Measurements from ENCODE around the gene FASN. TPM values are rescaled to one million over a fixed set of nuclear protein-coding genes. Genes with fewer than 3 reads are reported as not detected.

The FASN gene
- total and polyA plus RNA-seq, 2 of the 13 experiments (the other 11 are each of a cell fraction or from before 2014, with no cell fraction given): 51.7 to 101 TPM

DNA sequence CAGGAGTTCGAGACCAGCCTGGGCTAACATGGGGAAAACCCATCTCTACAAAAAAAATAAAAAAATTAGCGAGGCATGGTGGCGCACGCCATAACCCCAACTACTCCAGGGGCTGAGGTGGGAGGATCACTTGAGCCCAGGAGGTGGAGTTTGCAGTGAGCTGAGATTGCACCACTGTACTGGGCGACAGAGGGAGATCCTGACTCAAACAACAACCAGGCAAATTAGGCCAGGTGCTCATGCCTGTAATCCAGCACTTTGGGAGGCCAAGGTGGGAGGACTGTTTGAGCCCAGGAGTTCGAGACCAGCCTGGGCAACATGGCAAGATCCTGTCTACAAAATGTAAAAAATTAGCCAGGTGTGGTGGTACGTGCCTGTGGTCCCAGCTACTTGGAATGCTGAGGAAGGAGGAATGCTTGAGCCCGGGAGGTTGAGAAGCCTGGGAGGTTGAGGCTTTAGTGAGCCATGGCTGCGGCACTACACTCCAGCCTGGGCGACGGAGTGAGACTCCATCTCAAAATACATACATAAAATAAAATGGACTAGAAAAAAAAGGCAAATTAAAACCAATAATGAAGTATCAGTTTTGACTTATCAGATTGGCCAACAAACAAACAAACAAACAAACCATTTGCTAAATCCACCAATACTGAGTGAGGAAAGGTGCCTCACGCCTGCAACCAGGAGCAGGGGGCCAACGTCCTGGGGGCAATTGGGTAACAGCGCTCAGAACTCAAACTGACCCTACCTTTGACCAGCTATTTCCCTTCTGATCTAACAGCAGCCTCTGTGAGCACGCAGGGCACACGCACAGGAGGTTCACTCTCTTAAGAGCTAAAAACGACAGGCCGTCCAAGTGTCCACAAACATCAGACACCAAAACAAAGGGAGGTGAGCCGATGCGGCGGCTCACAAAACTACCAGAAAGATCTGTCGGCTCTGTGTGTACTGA is 19.4 kb upstream of the FASN start (continued):
- TF ChIP-seq ZBTB4 (CRISPR knock-in tag; IDR thresholded peaks at IDR 0.05; ENCODE audit: borderline replicate concordance) (no peak), REL (CRISPR knock-in tag; conservative IDR thresholded peaks at IDR 0.05) (no peak), SALL1 (CRISPR knock-in tag; IDR thresholded peaks at IDR 0.05) (peak; percentile 81), ARID4A (CRISPR knock-in tag; IDR thresholded peaks at IDR 0.05; ENCODE audit: borderline replicate concordance) (peak; percentile 19; the same call in 1 of the 2 replicates), ZFP41 (CRISPR knock-in tag; IDR thresholded peaks at IDR 0.05; ENCODE audit: borderline replicate concordance) (no peak), ZC3H4 (CRISPR knock-in tag; IDR thresholded peaks at IDR 0.05; ENCODE audit: borderline replicate concordance) (no peak), GPN1 (CRISPR knock-in tag; IDR thresholded peaks at IDR 0.05; ENCODE audit: borderline replicate concordance) (no peak), ZNF44 (CRISPR knock-in tag; IDR thresholded peaks at IDR 0.05) (no peak), ZNF746 (CRISPR knock-in tag; IDR thresholded peaks at IDR 0.05) (no peak), ZNF317 (CRISPR knock-in tag; IDR thresholded peaks at IDR 0.05) (no peak)
- TF ChIP-seq, protein P1, sequence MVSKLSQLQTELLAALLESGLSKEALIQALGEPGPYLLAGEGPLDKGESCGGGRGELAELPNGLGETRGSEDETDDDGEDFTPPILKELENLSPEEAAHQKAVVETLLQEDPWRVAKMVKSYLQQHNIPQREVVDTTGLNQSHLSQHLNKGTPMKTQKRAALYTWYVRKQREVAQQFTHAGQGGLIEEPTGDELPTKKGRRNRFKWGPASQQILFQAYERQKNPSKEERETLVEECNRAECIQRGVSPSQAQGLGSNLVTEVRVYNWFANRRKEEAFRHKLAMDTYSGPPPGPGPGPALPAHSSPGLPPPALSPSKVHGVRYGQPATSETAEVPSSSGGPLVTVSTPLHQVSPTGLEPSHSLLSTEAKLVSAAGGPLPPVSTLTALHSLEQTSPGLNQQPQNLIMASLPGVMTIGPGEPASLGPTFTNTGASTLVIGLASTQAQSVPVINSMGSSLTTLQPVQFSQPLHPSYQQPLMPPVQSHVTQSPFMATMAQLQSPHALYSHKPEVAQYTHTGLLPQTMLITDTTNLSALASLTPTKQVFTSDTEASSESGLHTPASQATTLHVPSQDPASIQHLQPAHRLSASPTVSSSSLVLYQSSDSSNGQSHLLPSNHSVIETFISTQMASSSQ (IDR thresholded peaks at IDR 0.05; ENCODE audit: low read depth): no peak
- TF ChIP-seq, protein P1 (CRISPR knock-in tag; IDR thresholded peaks at IDR 0.05; ENCODE audit: borderline replicate concordance): no peak
- TF ChIP-seq, protein P2, sequence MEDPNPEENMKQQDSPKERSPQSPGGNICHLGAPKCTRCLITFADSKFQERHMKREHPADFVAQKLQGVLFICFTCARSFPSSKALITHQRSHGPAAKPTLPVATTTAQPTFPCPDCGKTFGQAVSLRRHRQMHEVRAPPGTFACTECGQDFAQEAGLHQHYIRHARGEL (CRISPR knock-in tag; IDR thresholded peaks at IDR 0.05): no peak

Data from HepG2 (cell line).